Gastrocnemius medialis (tissue), 4 donors: ENCODE measurements around the gene KIF3A. TPM values are rescaled to one million over a fixed set of nuclear protein-coding genes. Genes with fewer than 3 reads are reported as not detected.

Source experiments
- ATAC-seq, 2 donors: fragments of 150-250 bp; one replicate each; pipeline ENCODE4 v1.9.1; 2016
- DNase-seq, 2 donors: peaks; one replicate each; pipeline ENCODE4 v3.0.0-alpha.2; 2019
- H3K27ac ChIP-seq, 4 donors: fragments of 200-600 bp; sonication (generic); 1 replicate in 1 of 4; 2 replicates in 3 of 4; pipeline ENCODE4 v1.5.1; 2016 to 2018; ENCODE audit warnings: mild to moderate bottlenecking in 2 of 4, moderate library complexity in 1 of 4
- H3K27me3 ChIP-seq, 3 donors: fragments of 200-600 bp; sonication (generic) in 2 of 3; 1 replicate in 1 of 3; 2 replicates in 2 of 3; pipeline versions ENCODE4 v1.5.1 to v1.6.0; 2016 to 2019; ENCODE audit warnings: mild to moderate bottlenecking in 1 of 3, moderate library complexity in 1 of 3
- H3K36me3 ChIP-seq, 2 donors: fragments of 200-600 bp; sonication (generic) in 1 of 2; one replicate each; pipeline ENCODE4 v1.5.1; 2017 to 2018
- H3K4me1 ChIP-seq, 2 donors: fragments of 200-600 bp; sonication (generic) in 1 of 2; one replicate each; pipeline ENCODE4 v1.5.1; 2016 to 2017; ENCODE audit warnings: mild to moderate bottlenecking in 2 of 2
- H3K4me3 ChIP-seq, 4 donors: fragments of 200-600 bp; sonication (generic) in 3 of 4; 1 replicate in 1 of 4; 2 replicates in 3 of 4; pipeline ENCODE4 v1.5.1; 2016 to 2019; ENCODE audit warnings: mild to moderate bottlenecking in 2 of 4
- H3K9me3 ChIP-seq, 3 donors: fragments of 200-600 bp; sonication (generic) in 2 of 3; 1 replicate in 1 of 3; 2 replicates in 2 of 3; pipeline ENCODE4 v1.5.1; 2016 to 2019
- CTCF ChIP-seq, 5 experiments: fragments of 450-650 bp in 3 of 5; fragments of 200-600 bp in 2 of 5; sonication (generic) in 2 of 5; IDR thresholded peaks in 4 of 5; conservative IDR thresholded peaks in 1 of 5; 1 replicate in 4 of 5; 2 replicates in 1 of 5; pipeline ENCODE4 v1.5.1; 2016 to 2019; ENCODE audit warnings: antibody characterized with exemption in 5 of 5, mild to moderate bottlenecking in 3 of 5, moderate library complexity in 3 of 5
- POLR2A ChIP-seq, 2 donors: fragments of 450-650 bp; IDR thresholded peaks; one replicate each; pipeline ENCODE4 v1.6.1; 2017; ENCODE audit warnings: antibody characterized with exemption in 2 of 2, mild to moderate bottlenecking in 2 of 2, moderate library complexity in 2 of 2
- in situ Hi-C, 4 donors: fragments of 200-750 bp; cut with MboI; loops; one replicate each; pipeline versions ENCODE4 v1.15.0 to v1.8.0; 2017; ENCODE audit warnings: low sequenced_read_pairs in 4 of 4
- intact Hi-C: fragments of 100-400 bp; cut with DNase I; formaldehyde crosslinking; loops from one replicate; pipeline ENCODE4 v1.15.1; 2023; ENCODE audit warnings: low total_unique reads
- total RNA-seq, 4 donors: library from RNA; depleted of rRNA; stranded (reverse); fragments of >200 nt; gene quantifications; one replicate each; pipeline versions ENCODE4 v1.1.0 to v1.2.3, GENCODE V29; 2016

KIF3A gene
- total RNA-seq, 4 donors from 2014 or later, result 2.5 to 4.2 (median 3.4) TPM

GRCh38 chr5:132767150-132767549 is 29.8 kb upstream of the KIF3A start:
- no peak for DNase-seq
- intact Hi-C loops (no loop called here), in situ Hi-C loops (no loop called here)
- ATAC-seq, result no peak
- TF ChIP-seq POLR2A (IDR thresholded peaks at IDR 0.05) (no peak), CTCF (IDR thresholded peaks at IDR 0.05 in 4 of 5, conservative IDR thresholded peaks at IDR 0.05 in 1 of 5) (no peak)
- peaks cover 13 to 23% of the 10 kb centered on the region in 2 donors for H3K4me1 ChIP-seq
- H3K36me3 ChIP-seq, result peaks cover 0 to 19% of the 10 kb centered on the region in 2 donors
- H3K27me3 ChIP-seq, result no peaks in the 10 kb centered on the region
- no peak overlapping the region for H3K27ac ChIP-seq
- no peaks in the 10 kb centered on the region for H3K9me3 ChIP-seq
- H3K4me3 ChIP-seq, result no peak overlapping the region

GRCh38 chr5:132766806-132767055 is 29.4 kb upstream of the KIF3A start:
- H3K4me1 ChIP-seq, result peaks cover 13 to 20% of the 10 kb centered on the region in 2 donors
- no peaks in the 10 kb centered on the region for H3K27me3 ChIP-seq
- DNase-seq, result no peak
- peaks cover 0 to 19% of the 10 kb centered on the region in 2 donors for H3K36me3 ChIP-seq
- TF ChIP-seq CTCF (IDR thresholded peaks at IDR 0.05 in 4 of 5, conservative IDR thresholded peaks at IDR 0.05 in 1 of 5) (no peak), POLR2A (IDR thresholded peaks at IDR 0.05) (no peak)
- intact Hi-C loops (no loop called here), in situ Hi-C loops (no loop called here)
- no peak overlapping the region for H3K27ac ChIP-seq
- no peak for ATAC-seq
- no peak overlapping the region for H3K4me3 ChIP-seq
- no peaks in the 10 kb centered on the region for H3K9me3 ChIP-seq

- in situ Hi-C loops (no loop called here), intact Hi-C loops (no loop called here)
- Histone ChIP-seq H3K4me3 (no peak overlapping the region), H3K4me1 (peaks cover 10 to 15% of the 10 kb centered on the region in 2 donors), H3K27me3 (no peaks in the 10 kb centered on the region), H3K27ac (no peak overlapping the region), H3K9me3 (no peaks in the 10 kb centered on the region), H3K36me3 (peaks cover 0 to 19% of the 10 kb centered on the region in 2 donors)
- ATAC-seq, result no peak
- no peak for DNase-seq
- TF ChIP-seq CTCF (IDR thresholded peaks at IDR 0.05 in 4 of 5, conservative IDR thresholded peaks at IDR 0.05 in 1 of 5) (no peak), POLR2A (IDR thresholded peaks at IDR 0.05) (no peak)
Measured at GRCh38 chr5:132766020-132766805, 28.9 kb upstream of the KIF3A start.

GRCh38 chr5:132765311-132766019 is 28.1 kb upstream of the KIF3A start:
- TF ChIP-seq POLR2A (IDR thresholded peaks at IDR 0.05), result no peak
- no peak for TF ChIP-seq CTCF (IDR thresholded peaks at IDR 0.05 in 4 of 5, conservative IDR thresholded peaks at IDR 0.05 in 1 of 5)
- intact Hi-C loops, result no loop called here
- DNase-seq, result no peak
- H3K4me3 ChIP-seq, result no peak overlapping the region
- peaks cover 0 to 19% of the 10 kb centered on the region in 2 donors for H3K36me3 ChIP-seq
- no peaks in the 10 kb centered on the region for H3K9me3 ChIP-seq
- H3K27me3 ChIP-seq, result no peaks in the 10 kb centered on the region
- in situ Hi-C loops, result no loop called here
- ATAC-seq, result peak in 1 of 2 donors; percentile 47
- H3K4me1 ChIP-seq, result peaks cover 8 to 10% of the 10 kb centered on the region in 2 donors
- no peak overlapping the region for H3K27ac ChIP-seq
